GM13977 (cell line): ENCODE measurements around the gene WDR46.
A peak's percentile ranks its signal among the peaks of the same experiment; 100 is the strongest.

Source experiments
- DNase-seq: peaks from one replicate; pipeline ENCODE4 v3.0.0; 2012; ENCODE audit warnings: low spot score
- CTCF ChIP-seq: IDR thresholded peaks from 2 replicates; pipeline ENCODE4 v1.5.1; 2012; ENCODE audit warnings: mild to moderate bottlenecking, control low read depth; ENCODE audit not compliant: insufficient read depth; ENCODE audit errors: extremely low read depth, missing control alignments
- in situ Hi-C: fragments of 300-500 bp; cut with MboI; formaldehyde crosslinking; loops from one replicate; pipeline ENCODE4 v1.12.0; 2022; ENCODE audit warnings: low sequenced_read_pairs, low pct_unique_long_range_greater_than_20kb, mixed read lengths, inconsistent platforms; ENCODE audit not compliant: unreplicated experiment

WDR46 gene

GRCh38 chr6:33317669-33318425 is 28.8 kb upstream of the WDR46 start, which contains the start of gene ZBTB22:
ZBTB22 (minus strand) TSS chr6:33317744; CDS start chr6:33316916, 828 bp downstream.
- in situ Hi-C loops, result no loop called here
- TF ChIP-seq CTCF, result no peak
- peak; percentile 90 for DNase-seq

- no peak for TF ChIP-seq CTCF
- in situ Hi-C loops, result no loop called here
- no peak for DNase-seq
Measured at GRCh38 chr6:33317419-33317668, 28.3 kb upstream of the WDR46 start.

- DNase-seq, result no peak
- in situ Hi-C loops, result no loop called here
- TF ChIP-seq CTCF, result no peak
Measured at GRCh38 chr6:33316603-33317418, 27.8 kb upstream of the WDR46 start.

GRCh38 chr6:33315793-33316602 is 27.0 kb upstream of the WDR46 start:
- in situ Hi-C loops, result no loop called here
- no peak for DNase-seq
- no peak for TF ChIP-seq CTCF

GRCh38 chr6:33314943-33315792 is 26.1 kb upstream of the WDR46 start:
- peak; percentile 7 for DNase-seq
- TF ChIP-seq CTCF, result no peak

More at GRCh38 chr6:33314943-33315792, 26.1 kb upstream of the WDR46 start:
- in situ Hi-C loops, result no loop called here
